Activated CD4-positive, alpha-beta memory T cell treated with anti-CD3 and anti-CD28 coated beads for 36 hours (primary cell): ENCODE results near the gene PHB1. TPM values are rescaled to one million over a fixed set of nuclear protein-coding genes. Genes with fewer than 3 reads are reported as not detected.
"Not testable (repeated sequence)": the region's sequence is repeated elsewhere in the genome, so short reads cannot be mapped to it uniquely, and the experiment has no call there.

Experiments used
- CTCF ChIA-PET: fragments of 350-600 bp; sonication (Branson Sonifier 250); formaldehyde crosslinking; loops from one replicate; lab custom pipeline; 2021; ENCODE audit warnings: antibody characterized with exemption, inconsistent platforms; lab: Charles Lee
- POLR2A ChIA-PET: fragments of 350-600 bp; sonication (Branson Sonifier 250); formaldehyde crosslinking; loops from one replicate; lab custom pipeline; 2021; ENCODE audit warnings: antibody characterized with exemption; lab: Charles Lee
- DNase-seq: peaks from one replicate; pipeline ENCODE4 v3.0.0-alpha.2; 2020
- H3K27ac Mint-ChIP-seq: one replicate; pipeline ENCODE4 v1.8.0; 2021; ENCODE audit warnings: mixed read lengths
- H3K27me3 Mint-ChIP-seq: one replicate; pipeline ENCODE4 v1.8.0; 2021; ENCODE audit warnings: mixed read lengths
- H3K36me3 Mint-ChIP-seq: one replicate; pipeline ENCODE4 v1.8.0; 2021; ENCODE audit warnings: mixed read lengths
- H3K4me1 Mint-ChIP-seq: one replicate; pipeline ENCODE4 v1.8.0; 2021; ENCODE audit warnings: low read depth, mixed read lengths
- H3K4me3 Mint-ChIP-seq: one replicate; pipeline ENCODE4 v1.8.0; 2021; ENCODE audit warnings: mild to moderate bottlenecking, mixed read lengths
- H3K9me3 Mint-ChIP-seq: one replicate; pipeline ENCODE4 v1.8.0; 2021; ENCODE audit warnings: mixed read lengths
- intact Hi-C: fragments of 100-400 bp; cut with micrococcal nuclease; formaldehyde crosslinking; loops from one replicate; pipeline ENCODE4 v1.15.1; 2023
- total RNA-seq, 2 experiments: library from RNA; stranded (reverse); gene quantifications; one replicate each; pipeline ENCODE4 v1.2.3, GENCODE V29; 2021

The PHB1 gene
- total RNA-seq, 2 experiments from 2014 or later: 280 to 295 TPM

- Mint-ChIP-seq H3K36me3 (no peaks in the 10 kb centered on the region), H3K4me1 (no peaks in the 10 kb centered on the region), H3K27ac (no peak overlapping the region), H3K4me3 (no peak overlapping the region), H3K9me3 (no peaks in the 10 kb centered on the region), H3K27me3 (peaks cover 33% of the 10 kb centered on the region)
- intact Hi-C loops: no loop called here
- ChIA-PET CTCF (interaction anchor here (1.0 to 8.2 kb wide), 2 partner anchors 59 to 119 kb away, joined by 3 to 118 read pairs; no protein-coding TSS in a partner anchor), POLR2A (no interaction called here)
- peak; percentile 4 for DNase-seq
Observed at GRCh38 chr17:49437696-49438435, 23.2 kb upstream of the PHB1 start.

- no peak overlapping the region for H3K4me3 Mint-ChIP-seq
- no peaks in the 10 kb centered on the region for H3K9me3 Mint-ChIP-seq
- ChIA-PET POLR2A (no interaction called here), CTCF (interaction anchor here (0.8 to 8.2 kb wide), 9 partner anchors 11 to 562 kb away, joined by 3 to 118 read pairs (median 4); no protein-coding TSS in a partner anchor)
- H3K4me1 Mint-ChIP-seq: no peaks in the 10 kb centered on the region
- H3K27me3 Mint-ChIP-seq: peaks cover 27% of the 10 kb centered on the region
- intact Hi-C loops: no loop called here
- no peak for DNase-seq
- no peak overlapping the region for H3K27ac Mint-ChIP-seq
- H3K36me3 Mint-ChIP-seq: no peaks in the 10 kb centered on the region
Observed at GRCh38 chr17:49436174-49436573, 21.5 kb upstream of the PHB1 start.

- no peaks in the 10 kb centered on the region for H3K36me3 Mint-ChIP-seq
- ChIA-PET POLR2A (no interaction called here), CTCF (interaction anchor here (0.8 to 8.2 kb wide), 9 partner anchors 10 to 562 kb away, joined by 3 to 118 read pairs (median 4); no protein-coding TSS in a partner anchor)
- no peak overlapping the region for H3K27ac Mint-ChIP-seq
- peaks cover 27% of the 10 kb centered on the region for H3K27me3 Mint-ChIP-seq
- H3K4me3 Mint-ChIP-seq: no peak overlapping the region
- DNase-seq: peak; percentile 4
- no peaks in the 10 kb centered on the region for H3K4me1 Mint-ChIP-seq
- intact Hi-C loops: loop anchor here (1.0 kb wide), 1 partner anchor 121 kb away; no protein-coding TSS in a partner anchor
- no peaks in the 10 kb centered on the region for H3K9me3 Mint-ChIP-seq
Observed at GRCh38 chr17:49435671-49436029, 21.0 kb upstream of the PHB1 start.

GRCh38 chr17:49434821-49435670 lies 20.4 kb upstream of the PHB1 start:
- CTCF ChIA-PET: interaction anchor here (0.6 to 8.2 kb wide), 12 partner anchors 14 to 563 kb away, joined by 3 to 118 read pairs (median 4); no protein-coding TSS in a partner anchor
- peak; percentile 57 for DNase-seq
- no peaks in the 10 kb centered on the region for H3K36me3 Mint-ChIP-seq

GRCh38 chr17:49433000-49433694 lies 18.5 kb upstream of the PHB1 start:
- H3K27me3 Mint-ChIP-seq: peaks cover 10% of the 10 kb centered on the region
- H3K4me3 Mint-ChIP-seq: no peak overlapping the region
- POLR2A ChIA-PET: no interaction called here
- H3K4me1 Mint-ChIP-seq: no peaks in the 10 kb centered on the region
- intact Hi-C loops: no loop called here
- no peak for DNase-seq
- H3K27ac Mint-ChIP-seq: no peak overlapping the region
- no peaks in the 10 kb centered on the region for H3K9me3 Mint-ChIP-seq
- CTCF ChIA-PET: interaction anchor here (0.7 to 8.2 kb wide), 2 partner anchors 123 to 520 kb away, joined by 3 to 118 read pairs; no protein-coding TSS in a partner anchor
- H3K36me3 Mint-ChIP-seq: no peaks in the 10 kb centered on the region

More at GRCh38 chr17:49434821-49435670, 20.4 kb upstream of the PHB1 start:
- POLR2A ChIA-PET: no interaction called here
- Mint-ChIP-seq H3K27me3 (peaks cover 21% of the 10 kb centered on the region), H3K27ac (no peak overlapping the region), H3K9me3 (no peaks in the 10 kb centered on the region), H3K4me1 (no peaks in the 10 kb centered on the region), H3K4me3 (no peak overlapping the region)
- intact Hi-C loops: loop anchor here (1.0 kb wide), 1 partner anchor 121 kb away; no protein-coding TSS in a partner anchor

- H3K27me3 Mint-ChIP-seq: peaks cover 8% of the 10 kb centered on the region
- no peak for DNase-seq
- ChIA-PET POLR2A (no interaction called here), CTCF (interaction anchor here (0.5 to 8.2 kb wide), 3 partner anchors 24 to 125 kb away, joined by 3 to 118 read pairs (median 8); no protein-coding TSS in a partner anchor)
- no peaks in the 10 kb centered on the region for H3K36me3 Mint-ChIP-seq
- no peak overlapping the region for H3K4me3 Mint-ChIP-seq
- H3K4me1 Mint-ChIP-seq: no peaks in the 10 kb centered on the region
- H3K27ac Mint-ChIP-seq: no peak overlapping the region
- intact Hi-C loops: no loop called here
- H3K9me3 Mint-ChIP-seq: no peaks in the 10 kb centered on the region
Observed at GRCh38 chr17:49431743-49432142, 17.1 kb upstream of the PHB1 start.

- Mint-ChIP-seq H3K27ac (no peak overlapping the region), H3K36me3 (peaks cover 1% of the 10 kb centered on the region), H3K27me3 (peaks cover 22% of the 10 kb centered on the region), H3K9me3 (peaks cover 6% of the 10 kb centered on the region), H3K4me3 (no peak overlapping the region), H3K4me1 (no peaks in the 10 kb centered on the region)
- ChIA-PET POLR2A (no interaction called here), CTCF (interaction anchor here (5.9 kb wide), 1 partner anchor 132 kb away, joined by 29 read pairs; no protein-coding TSS in a partner anchor)
- no peak for DNase-seq
- intact Hi-C loops: no loop called here
Observed at GRCh38 chr17:49425004-49425286, 10.3 kb upstream of the PHB1 start.

- POLR2A ChIA-PET: not testable (repeated sequence)
Observed at GRCh38 chr17:49424276-49425003, 9.8 kb upstream of the PHB1 start.

GRCh38 chr17:49422714-49423113 lies 8.0 kb upstream of the PHB1 start:
- Mint-ChIP-seq H3K27me3 (peaks cover 19% of the 10 kb centered on the region), H3K4me1 (no peaks in the 10 kb centered on the region), H3K36me3 (peaks cover 1% of the 10 kb centered on the region), H3K27ac (no peak overlapping the region), H3K9me3 (peaks cover 6% of the 10 kb centered on the region), H3K4me3 (no peak overlapping the region)
- CTCF ChIA-PET: no interaction called here
- no peak for DNase-seq
- intact Hi-C loops: no loop called here
- POLR2A ChIA-PET: no interaction called here

More at GRCh38 chr17:49424276-49425003, 9.8 kb upstream of the PHB1 start:
- intact Hi-C loops, H3K4me3 Mint-ChIP-seq, H3K36me3 Mint-ChIP-seq, H3K9me3 Mint-ChIP-seq, H3K4me1 Mint-ChIP-seq, DNase-seq, H3K27ac Mint-ChIP-seq: not testable (repeated sequence)
- H3K27me3 Mint-ChIP-seq: peaks cover 22% of the 10 kb centered on the region
- CTCF ChIA-PET: interaction anchor here (5.9 kb wide), 1 partner anchor 132 kb away, joined by 29 read pairs; no protein-coding TSS in a partner anchor

GRCh38 chr17:49419761-49420160 lies 5.1 kb upstream of the PHB1 start:
- DNase-seq, H3K9me3 Mint-ChIP-seq, CTCF ChIA-PET, H3K27me3 Mint-ChIP-seq, H3K4me1 Mint-ChIP-seq, POLR2A ChIA-PET, H3K36me3 Mint-ChIP-seq, H3K27ac Mint-ChIP-seq, H3K4me3 Mint-ChIP-seq: not testable (repeated sequence)
- intact Hi-C loops: loop anchor here (10.0 kb wide), 2 partner anchors 255 to 365 kb away; partner anchors contain the start of genes KAT7 and SPOP
